HG03280 (cell line): ENCODE data around the gene CSTF2T.

Experiments used
- ATAC-seq: cut with Tn5 transposase; IDR thresholded peaks from one replicate; pipeline ENCODE4 v1.9.1; 2021; ENCODE audit warnings: mild to moderate bottlenecking, moderate library complexity; ENCODE audit not compliant: unreplicated experiment

CSTF2T gene

DNA sequence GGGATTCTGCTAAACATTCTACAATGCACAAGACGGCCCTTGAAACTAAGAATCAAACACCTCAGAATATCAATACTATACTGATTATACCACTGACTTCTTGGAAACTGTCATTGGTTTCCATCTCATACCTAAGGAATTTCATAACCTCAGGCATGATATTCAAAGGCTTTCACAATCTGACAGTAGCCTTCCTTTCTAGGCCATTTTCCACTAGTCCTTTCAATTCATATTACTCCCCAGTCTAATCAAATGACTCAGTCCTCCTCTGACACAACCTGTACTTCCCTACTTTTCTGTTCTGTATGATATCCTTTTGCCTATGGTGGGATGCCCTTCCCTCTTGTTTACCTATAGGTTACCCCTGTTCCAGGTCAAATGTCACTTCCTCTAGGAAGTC lies 48.3 kb downstream of the CSTF2T start:
- ATAC-seq = no peak

DNA sequence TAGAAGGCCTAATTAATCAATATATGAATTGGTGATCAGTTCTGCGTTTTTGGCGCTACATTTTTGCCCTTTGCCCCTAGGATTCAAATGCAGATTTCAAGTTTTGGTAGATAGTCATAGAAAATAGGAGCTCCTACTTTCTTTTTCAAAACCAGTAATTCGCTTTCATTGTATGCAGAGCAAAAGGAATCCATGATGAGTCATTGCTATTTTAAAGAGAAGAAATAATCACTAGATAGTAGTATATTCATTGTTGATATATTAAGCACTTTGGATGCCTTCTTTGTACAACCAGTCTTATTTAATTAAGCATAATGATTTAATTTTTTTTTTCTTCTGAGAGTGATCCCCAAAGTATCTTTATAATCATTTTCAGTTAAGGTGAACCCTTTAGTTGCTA lies 50.3 kb downstream of the CSTF2T start:
- no peak for ATAC-seq
